HG02973 (cell line): Measurements from ENCODE around the gene MRPL9.
"Not testable (repeated sequence)": the region's sequence is repeated elsewhere in the genome, so short reads cannot be mapped to it uniquely, and the experiment has no call there.

Experiments
- ATAC-seq: cut with Tn5 transposase; IDR thresholded peaks from one replicate; pipeline ENCODE4 v1.9.1; 2021; ENCODE audit warnings: moderate library complexity; ENCODE audit not compliant: unreplicated experiment

Gene MRPL9

DNA sequence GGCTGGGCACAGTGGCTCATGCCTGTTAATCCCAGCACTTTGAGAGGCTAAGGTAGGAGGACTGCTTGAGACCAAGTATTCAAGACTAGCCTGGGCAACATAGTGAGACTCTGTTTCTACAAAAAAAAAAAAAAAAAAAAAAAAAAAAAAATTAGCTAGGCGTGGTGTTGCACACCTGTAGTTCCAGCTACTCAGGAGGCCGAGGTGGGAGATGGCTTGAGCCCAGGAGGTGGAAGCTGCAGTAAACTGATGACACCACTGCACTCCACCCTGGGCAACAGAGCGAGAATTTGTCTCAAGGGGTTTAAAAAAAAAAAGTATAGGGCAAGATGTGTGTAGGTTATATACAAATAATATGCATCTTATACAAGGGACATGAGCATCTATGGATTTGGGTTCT, 24.4 kb upstream of the MRPL9 start:
- ATAC-seq: no peak

- no peak for ATAC-seq
Observed at GRCh38 chr1:151783796-151784195, 20.5 kb upstream of the MRPL9 start.

- no peak for ATAC-seq
Observed at GRCh38 chr1:151782741-151783140, 19.4 kb upstream of the MRPL9 start.

DNA sequence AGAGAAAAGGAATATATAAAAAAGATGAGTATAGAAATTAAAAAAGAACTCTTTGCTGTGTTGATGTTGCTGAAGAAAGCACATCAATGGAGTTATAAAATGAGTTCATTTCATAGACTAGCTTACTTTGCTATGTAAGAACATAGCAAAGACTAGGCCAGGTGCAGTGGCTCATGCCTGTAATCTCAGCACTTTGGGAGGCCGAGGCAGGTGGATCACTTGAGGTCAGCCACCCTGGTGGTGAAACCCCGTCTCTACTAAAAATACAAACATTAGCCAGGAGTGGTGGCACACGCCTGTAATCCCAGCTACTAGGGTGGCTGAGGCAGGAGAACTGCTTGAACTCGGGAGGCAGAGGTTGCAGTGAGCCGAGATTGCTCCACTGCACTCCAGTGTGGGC, 18.7 kb upstream of the MRPL9 start:
- not testable (repeated sequence) for ATAC-seq

- ATAC-seq: not testable (repeated sequence)
Observed at GRCh38 chr1:151780736-151781135, 17.4 kb upstream of the MRPL9 start.

DNA sequence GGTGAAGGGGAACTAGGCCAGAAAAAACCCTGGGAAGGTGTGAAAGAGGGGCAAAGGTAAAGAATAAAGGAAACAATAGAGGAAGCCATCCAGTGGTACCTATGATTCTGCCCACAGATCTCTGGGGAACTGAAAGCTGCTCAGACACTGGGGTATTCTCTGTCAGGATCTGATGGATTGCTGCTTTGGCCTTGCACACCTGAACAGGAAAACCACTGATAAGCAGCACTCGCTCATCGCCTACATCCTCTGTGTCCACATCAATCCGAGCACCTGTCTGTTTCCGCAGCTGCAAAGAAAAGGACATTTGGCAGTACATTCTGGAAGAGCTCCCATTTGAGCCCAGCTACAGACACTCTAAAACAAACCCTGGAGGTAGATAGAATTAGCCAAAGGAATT, 16.6 kb upstream of the MRPL9 start:
- ATAC-seq: no peak

GRCh38 chr1:151777317-151777716, 14.0 kb upstream of the MRPL9 start:
- ATAC-seq: no peak

DNA sequence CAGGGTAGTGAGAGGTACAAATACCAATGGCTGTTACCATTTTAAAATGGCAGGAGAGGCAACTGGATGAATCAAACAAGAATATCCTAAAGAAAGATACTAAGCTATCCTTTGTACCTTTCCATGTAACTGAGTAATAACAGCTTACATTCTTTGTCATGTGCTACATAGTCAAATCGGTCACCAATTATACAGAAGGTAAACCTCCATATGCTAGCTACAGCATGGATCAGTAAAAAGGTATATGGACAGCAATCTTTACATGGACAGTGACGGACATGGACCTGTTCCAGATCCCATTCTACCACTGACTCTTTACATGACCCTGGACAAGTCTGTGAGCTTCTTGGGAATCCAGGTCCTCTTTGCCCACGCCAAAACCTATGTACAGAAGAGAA, 13.4 kb upstream of the MRPL9 start:
- no peak for ATAC-seq

GRCh38 chr1:151775894-151776664, 12.8 kb upstream of the MRPL9 start:
- ATAC-seq: no peak

DNA sequence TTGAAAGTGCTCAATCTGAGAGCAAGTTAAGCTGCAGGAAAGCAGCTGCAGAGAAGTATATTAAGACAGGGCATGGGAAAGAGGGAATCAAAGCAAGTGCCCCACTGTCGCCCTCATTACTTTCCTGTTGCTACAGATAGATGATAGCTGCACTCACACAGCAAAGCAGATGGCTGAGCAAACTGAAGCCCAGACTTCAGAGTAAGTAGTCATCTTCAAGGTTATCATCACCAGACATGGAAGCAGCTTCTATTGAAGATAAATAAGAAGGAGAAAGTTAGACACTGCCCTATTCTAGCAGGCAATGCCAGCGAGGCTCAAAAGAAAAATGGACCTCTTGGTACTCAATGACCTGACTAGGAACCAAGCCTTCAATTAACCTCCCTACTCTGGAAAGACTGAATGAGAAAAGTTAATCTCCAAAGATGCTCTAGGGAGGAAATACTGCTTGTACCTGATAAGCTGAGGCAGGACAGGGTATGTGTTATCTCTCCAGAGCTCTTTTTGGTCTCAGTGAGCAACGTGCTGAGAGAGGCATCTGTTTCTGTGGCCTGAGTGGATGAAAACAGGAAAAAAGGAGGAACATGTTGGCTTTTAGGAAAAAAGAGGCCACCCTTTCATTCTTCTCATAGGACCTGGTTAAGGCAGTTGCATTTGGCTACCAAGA, 11.1 kb upstream of the MRPL9 start:
- ATAC-seq: no peak

GRCh38 chr1:151773702-151774101, 10.4 kb upstream of the MRPL9 start:
- no peak for ATAC-seq

- not testable (repeated sequence) for ATAC-seq
Observed at GRCh38 chr1:151769270-151769669, 6.0 kb upstream of the MRPL9 start.

- ATAC-seq: not testable (repeated sequence)
Observed at GRCh38 chr1:151768351-151769066, 5.2 kb upstream of the MRPL9 start.

- no peak for ATAC-seq
Observed at GRCh38 chr1:151763990-151764389, 694 bp upstream of the MRPL9 start.

DNA sequence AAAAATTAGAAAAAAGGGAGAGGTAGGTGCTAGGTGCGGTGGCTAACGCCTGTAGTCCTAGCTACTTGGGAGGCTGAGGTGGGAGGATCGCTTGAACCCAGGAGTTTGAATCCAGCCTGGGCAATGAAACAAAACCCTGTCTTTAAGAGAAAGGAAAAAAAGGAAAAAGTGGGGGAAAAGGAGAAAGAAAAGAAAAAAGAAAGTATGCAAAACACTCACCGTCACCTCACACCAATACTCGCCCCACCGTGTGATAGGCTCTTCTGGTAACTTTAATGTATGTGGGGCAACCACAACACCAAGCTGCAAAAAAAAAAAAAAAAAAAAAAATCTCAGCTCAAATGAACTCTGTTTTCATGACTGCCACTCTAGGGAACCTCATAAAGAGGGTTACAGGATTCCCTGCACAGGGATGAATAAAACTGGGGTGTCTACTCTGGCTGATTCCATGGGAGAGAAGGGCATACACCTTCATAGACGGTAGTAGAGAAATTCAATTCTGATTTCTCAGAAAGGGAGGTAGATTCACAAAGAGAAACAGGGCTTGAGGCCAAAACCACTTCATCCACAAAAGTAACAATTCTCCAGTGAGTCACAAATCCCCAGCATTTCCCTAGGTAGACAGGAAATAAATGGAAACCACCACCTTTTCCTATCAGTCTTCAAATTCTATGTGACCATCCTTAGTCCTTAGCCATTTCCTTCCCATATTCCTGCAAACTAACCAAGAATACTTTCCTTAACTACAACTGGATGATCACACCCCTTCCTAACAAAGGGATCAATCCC, 2.5 kb downstream of the MRPL9 start:
- ATAC-seq: no peak

DNA sequence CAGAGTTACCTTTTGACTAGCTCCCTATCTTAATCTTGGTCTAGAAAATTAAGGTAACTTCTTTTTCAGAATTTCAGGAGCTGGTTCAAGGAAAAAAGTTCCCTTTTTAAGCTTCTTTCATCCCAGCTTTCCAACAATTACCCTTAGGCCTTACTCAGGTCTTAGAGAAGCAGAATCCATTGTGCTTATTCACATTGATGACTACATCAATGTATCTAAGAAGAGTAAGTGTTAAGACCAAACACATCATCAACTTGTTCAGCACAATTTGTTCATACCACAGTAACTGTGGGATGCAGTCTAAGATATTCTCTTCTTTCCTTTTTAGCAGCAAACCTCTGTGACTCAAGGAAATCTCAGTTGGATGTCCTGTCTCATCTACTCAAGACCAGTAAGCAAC, 4.1 kb downstream of the MRPL9 start:
- no peak for ATAC-seq

DNA sequence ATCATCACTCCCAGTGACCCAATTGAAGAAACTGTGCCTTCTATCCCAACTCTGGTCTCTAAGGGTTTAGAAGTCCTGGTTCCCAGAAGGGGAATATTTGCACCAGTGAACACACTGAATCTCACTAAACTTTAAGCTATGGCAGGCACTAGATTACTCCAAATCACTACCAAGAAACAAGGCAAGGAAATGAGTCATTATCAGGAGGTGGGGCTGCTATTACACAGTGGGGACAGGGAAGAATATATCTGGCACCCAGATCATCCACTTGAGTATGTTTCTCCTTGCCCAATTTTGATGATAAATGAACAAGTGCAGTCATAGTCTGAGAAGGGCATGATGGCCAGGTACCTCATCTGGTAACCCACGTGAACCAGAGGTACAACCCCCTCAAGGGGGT, 7.0 kb downstream of the MRPL9 start:
- ATAC-seq: no peak

DNA sequence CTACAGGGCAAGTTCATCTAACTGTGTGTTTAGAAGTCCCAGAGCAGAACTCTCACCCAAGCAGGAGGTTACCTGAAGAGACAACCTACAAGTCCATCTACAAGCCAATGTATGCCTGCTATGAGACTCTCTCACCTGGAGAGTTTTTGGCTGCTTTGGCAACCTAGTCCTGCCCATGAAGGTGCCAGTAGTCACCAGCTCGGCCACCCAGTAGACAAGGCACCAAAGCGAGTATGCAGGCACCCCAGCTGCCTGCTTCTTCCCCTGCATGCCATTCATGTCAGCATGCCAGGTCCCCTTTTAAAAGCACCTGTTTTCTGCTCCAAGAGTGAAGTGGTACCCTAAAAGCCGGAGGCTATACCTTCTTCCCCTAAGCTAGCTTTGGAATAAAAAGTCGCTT, 21.8 kb downstream of the MRPL9 start:
- no peak for ATAC-seq

DNA sequence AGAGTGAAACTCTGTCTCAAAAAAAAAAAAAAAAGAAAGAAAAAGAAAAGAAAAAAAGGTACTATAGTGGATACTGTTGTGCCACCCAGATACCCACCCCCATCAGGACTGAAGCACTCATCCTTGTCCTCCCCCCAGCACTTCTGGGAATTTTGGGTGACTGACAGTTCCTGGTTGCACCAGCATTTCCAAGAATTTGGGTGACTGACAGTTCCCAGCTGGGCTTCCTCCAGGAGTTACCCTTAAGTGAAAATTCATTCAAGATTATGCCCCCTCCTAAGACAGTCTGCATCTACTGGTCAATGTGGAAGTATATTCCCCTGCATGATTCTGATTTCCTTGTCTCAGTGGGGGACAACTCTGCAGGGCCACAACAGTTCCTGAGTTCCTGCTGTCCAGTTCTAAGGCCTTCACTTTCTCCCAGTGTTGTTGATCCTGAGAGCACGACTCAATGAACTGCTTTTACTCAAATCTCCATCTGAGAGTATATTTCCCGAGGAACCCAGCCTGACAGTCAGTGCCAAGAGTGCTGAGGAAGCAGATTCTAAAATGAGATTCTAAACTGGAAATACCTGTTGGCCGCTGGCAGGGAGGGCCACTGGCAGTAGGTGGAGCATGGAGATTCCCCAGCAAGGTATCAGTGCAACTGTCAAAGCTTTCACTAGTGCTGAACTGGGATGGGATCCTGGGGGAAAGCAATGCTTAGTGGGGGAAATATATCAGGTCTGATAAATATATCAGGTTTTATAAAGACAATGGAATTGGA, 23.5 kb downstream of the MRPL9 start:
- no peak for ATAC-seq

GRCh38 chr1:151737479-151737878, 25.8 kb downstream of the MRPL9 start:
- no peak for ATAC-seq
